ENCODE measurements around the gene SMIM43. TPM values are rescaled to one million over a fixed set of nuclear protein-coding genes. Genes with fewer than 3 reads are reported as not detected.
A peak's percentile ranks its signal among the peaks of the same experiment; 100 is the strongest.
"Not testable (repeated sequence)": the region's sequence is repeated elsewhere in the genome, so short reads cannot be mapped to it uniquely, and the experiment has no call there.

Gene SMIM43
- total RNA-seq, 2 experiments from 2014 or later = not detected

DNA sequence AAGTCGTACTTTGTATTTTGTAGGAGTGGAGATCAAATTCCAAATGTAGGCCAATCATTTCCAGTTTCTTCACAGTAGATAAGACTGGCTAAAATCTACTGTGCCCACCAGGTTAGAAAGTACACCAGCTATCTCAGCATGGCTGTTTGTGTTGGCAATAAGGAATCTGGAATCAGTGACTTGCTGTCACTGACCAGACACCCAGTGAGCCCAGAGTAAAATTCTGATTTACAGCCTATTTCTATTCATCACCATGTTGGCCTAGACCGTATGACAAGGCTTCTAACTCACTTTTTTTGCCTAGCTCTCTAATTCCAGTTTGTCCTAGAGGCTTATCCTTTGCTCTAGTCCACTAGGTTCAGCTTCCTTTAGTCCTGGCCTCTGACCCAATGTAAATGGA, 25.4 kb downstream of the SMIM43 start:
- no peak for DNase-seq
- POLR2A ChIA-PET = no interaction called here

DNA sequence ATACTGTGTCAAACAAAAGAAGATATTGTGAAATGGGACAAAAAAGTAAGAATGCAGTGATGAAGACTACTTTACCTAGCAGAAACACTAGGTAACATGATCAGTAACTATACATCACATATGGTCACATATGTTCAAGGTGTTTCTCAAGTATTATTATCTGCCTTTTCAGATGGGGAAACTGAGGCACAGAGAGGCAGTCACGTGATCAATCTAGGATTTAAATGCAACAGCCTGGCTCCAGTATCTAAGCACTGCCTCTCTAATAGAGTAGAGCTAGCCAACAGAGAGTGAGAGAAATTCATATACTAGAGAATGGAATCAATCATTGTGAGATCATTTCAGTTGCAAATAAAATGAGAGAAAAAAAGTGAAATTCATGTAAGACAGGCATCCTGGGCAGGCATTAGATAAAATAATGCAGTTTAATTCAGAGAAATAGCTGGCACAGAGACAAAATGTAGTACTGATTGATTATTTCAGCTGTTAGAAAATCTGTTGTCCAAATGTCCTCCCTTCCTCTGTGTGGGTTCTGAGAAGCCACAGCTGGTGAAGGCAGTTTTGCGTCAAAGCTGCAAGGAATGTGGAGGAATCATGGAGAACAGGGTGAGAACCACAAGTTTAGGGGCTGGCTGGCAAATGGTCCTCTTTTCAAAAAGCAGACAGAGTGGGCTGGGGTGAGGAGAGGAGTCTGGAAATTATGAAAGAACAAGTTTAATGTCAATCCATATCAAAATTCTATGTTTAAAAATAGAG, 26.0 kb downstream of the SMIM43 start:
- Mint-ChIP-seq H3K4me3 (no peak overlapping the region), H3K4me1 (no peaks in the 10 kb centered on the region), H3K27me3 (peaks cover 15% of the 10 kb centered on the region), H3K9me3 (no peaks in the 10 kb centered on the region), H3K36me3 (no peaks in the 10 kb centered on the region), H3K27ac (no peak overlapping the region)
- ATAC-seq (ENCODE audit: low read depth) (no peak), DNase-seq (no peak)
- POLR2A ChIA-PET = no interaction called here

More for the DNA sequence above, 25.4 kb downstream of the SMIM43 start:
- Mint-ChIP-seq H3K27me3 (peaks cover 15% of the 10 kb centered on the region), H3K4me1 (no peaks in the 10 kb centered on the region), H3K9me3 (no peaks in the 10 kb centered on the region), H3K4me3 (no peak overlapping the region), H3K27ac (no peak overlapping the region), H3K36me3 (no peaks in the 10 kb centered on the region)
- ATAC-seq (ENCODE audit: low read depth) = no peak

DNA sequence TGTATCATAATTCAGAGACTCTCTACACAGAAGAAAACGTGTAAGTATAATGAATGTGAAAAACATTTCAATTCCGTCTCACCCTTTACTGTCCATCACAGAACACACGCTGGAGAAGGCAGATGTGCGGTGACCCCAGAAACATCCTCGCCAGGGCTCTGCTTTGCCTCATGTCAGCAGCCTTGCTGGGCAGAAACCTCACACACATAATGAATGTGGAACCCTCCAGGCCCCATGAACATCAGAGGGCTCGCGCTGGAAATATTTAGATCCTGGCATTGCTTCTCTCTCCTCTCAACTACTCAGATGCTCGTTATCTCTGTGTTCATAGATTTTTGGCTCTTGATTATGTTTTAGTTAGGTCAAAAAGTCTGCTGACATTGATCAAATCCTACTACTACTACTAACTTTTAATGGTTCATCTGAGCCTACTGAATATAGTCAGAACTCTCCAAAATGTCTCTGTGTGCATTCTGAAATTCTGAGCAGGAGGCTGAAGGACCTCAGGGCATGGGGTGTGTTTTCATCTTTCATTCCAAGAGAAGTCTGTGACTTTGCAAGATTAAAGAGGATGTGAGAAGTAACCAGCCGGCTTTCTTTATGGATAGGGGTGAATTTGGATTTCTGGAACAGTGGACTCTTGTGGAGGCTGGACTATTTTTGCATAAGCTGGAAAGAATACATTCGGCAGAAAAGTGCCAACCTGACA, 27.0 kb downstream of the SMIM43 start:
- POLR2A ChIA-PET = no interaction called here
- no peak overlapping the region for H3K4me3 Mint-ChIP-seq
- ATAC-seq (ENCODE audit: low read depth) (no peak), DNase-seq (no peak)
- no peaks in the 10 kb centered on the region for H3K9me3 Mint-ChIP-seq
- H3K27ac Mint-ChIP-seq = no peak overlapping the region
- no peaks in the 10 kb centered on the region for H3K36me3 Mint-ChIP-seq
- H3K4me1 Mint-ChIP-seq = no peaks in the 10 kb centered on the region
- peaks cover 15% of the 10 kb centered on the region for H3K27me3 Mint-ChIP-seq

DNA sequence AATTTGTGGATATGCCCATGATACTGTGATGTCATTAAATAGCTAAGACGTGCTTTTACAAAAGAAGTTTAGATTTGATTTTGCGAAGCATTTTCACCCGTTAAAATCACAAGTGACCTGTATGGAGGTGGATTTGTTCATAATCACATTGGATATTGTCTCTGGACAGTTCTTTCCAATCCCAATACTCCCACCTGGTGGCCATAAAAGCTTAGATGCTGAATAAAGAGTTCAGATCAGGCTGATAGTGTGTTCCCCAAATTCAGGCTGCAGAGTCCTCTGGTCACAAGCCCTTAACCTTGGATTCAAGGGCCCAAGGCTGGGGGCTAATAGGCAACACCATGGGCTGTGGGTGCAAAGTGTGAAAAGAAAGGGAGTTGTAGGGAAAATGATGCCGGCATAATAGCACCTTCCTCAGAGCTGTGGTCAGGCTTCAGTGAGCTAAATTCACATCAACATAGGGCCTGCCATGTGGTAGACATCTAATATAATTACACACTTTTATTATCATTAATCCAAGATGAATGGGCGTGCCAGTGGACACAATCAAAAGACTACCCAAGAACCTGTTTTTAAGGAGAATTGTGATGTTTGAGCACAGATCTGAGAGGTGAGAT, 28.1 kb downstream of the SMIM43 start:
- Mint-ChIP-seq H3K36me3 (no peaks in the 10 kb centered on the region), H3K9me3 (no peaks in the 10 kb centered on the region), H3K27ac (no peak overlapping the region), H3K4me3 (no peak overlapping the region), H3K4me1 (no peaks in the 10 kb centered on the region), H3K27me3 (peaks cover 10% of the 10 kb centered on the region)
- POLR2A ChIA-PET = no interaction called here
- no peak for DNase-seq
- ATAC-seq (ENCODE audit: low read depth) = no peak

DNA sequence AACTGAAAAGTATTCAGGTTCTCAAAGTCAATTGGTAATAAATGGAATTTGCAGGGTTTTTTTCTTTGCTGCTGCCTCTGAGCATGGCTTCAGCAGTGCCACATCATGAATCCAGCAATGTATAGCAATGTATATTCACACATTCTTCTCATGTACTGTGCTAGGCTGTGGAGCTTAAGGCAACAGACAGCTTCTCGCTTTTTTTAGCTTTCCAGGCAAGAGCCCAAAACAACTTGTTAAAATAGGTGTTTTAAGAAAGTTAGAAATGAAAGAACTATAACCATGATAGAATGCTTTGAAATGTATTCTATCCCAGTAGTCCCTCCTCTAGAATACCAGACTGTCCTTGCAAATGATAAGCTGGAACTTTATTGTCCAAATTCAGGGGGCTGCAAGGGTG, 30.4 kb downstream of the SMIM43 start:
- no peaks in the 10 kb centered on the region for H3K9me3 Mint-ChIP-seq
- H3K4me3 Mint-ChIP-seq = no peak overlapping the region
- DNase-seq (no peak), ATAC-seq (ENCODE audit: low read depth) (no peak)
- H3K36me3 Mint-ChIP-seq = no peaks in the 10 kb centered on the region
- no peaks in the 10 kb centered on the region for H3K4me1 Mint-ChIP-seq
- H3K27me3 Mint-ChIP-seq = peaks cover 7% of the 10 kb centered on the region
- H3K27ac Mint-ChIP-seq = no peak overlapping the region
- POLR2A ChIA-PET = interaction anchor here (0.6 kb wide), 1 partner anchor 102 kb away, joined by 6 read pairs; no protein-coding TSS in a partner anchor

DNA sequence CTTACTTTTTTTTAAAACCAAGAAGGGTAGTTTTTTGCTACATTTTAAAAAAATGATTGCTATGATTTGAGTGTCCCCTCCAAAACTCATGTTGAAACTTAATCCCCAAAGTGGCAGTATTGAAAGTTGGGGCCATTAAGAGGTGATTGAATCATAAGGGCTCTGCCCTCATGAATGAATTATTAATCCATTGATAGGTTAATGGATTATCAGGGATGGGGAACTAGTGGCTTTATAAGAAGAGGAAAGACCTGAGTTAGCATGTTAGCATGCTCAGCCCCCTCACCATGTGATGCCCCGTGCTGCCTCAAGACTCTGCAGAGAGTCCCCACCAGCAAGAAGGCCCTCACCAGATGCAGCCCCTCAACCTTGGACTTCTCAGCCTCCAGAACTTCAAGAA, 31.0 kb downstream of the SMIM43 start:
- H3K27ac Mint-ChIP-seq = no peak overlapping the region
- POLR2A ChIA-PET = no interaction called here
- H3K4me1 Mint-ChIP-seq = no peaks in the 10 kb centered on the region
- H3K27me3 Mint-ChIP-seq = peaks cover 7% of the 10 kb centered on the region
- H3K9me3 Mint-ChIP-seq = no peaks in the 10 kb centered on the region
- no peak overlapping the region for H3K4me3 Mint-ChIP-seq
- ATAC-seq (ENCODE audit: low read depth) (no peak), DNase-seq (no peak)
- no peaks in the 10 kb centered on the region for H3K36me3 Mint-ChIP-seq

DNA sequence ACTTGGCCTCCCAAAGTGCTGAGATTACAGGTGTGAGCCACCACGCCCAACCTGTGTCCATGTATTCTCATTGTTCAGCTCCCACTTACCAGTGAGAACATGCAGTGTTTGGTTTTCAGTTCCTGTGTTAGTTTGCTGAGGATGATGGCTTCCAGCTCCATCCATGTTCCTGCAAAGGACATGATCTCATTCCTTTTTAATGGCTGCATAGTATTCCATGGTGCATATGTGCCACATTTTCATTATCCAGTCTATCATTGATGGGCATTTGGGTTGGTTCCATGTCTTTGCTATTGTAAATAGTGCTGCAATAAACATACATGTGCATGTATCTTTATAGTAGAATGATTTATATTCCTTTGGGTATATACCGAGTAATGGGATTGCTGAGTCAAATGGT, 35.2 kb downstream of the SMIM43 start:
- H3K9me3 Mint-ChIP-seq; H3K36me3 Mint-ChIP-seq; H3K4me1 Mint-ChIP-seq; POLR2A ChIA-PET; H3K27me3 Mint-ChIP-seq; DNase-seq; H3K4me3 Mint-ChIP-seq; H3K27ac Mint-ChIP-seq; ATAC-seq (ENCODE audit: low read depth): not testable (repeated sequence)

DNA sequence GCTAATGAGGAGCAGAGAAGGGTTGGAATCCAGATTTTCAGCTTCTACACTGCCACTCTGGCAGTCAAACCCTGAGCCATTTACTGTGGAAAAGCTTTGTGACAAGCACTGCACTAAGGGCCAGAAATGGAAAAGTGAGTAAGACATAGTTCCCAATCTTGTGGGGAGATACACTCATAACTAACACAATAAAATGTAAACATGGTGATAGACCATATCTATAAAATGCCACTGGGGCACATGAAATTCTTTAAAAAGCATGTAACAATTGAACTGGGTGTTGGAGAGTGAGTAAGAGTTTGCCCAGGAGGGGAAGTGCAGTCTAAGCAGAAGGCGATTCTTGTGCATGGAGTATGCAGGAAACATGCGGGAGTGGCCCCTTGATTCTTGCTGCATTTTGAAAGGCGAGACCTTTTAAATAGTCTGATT, 36.2 kb downstream of the SMIM43 start:
- Mint-ChIP-seq H3K4me3 (no peak overlapping the region), H3K36me3 (no peaks in the 10 kb centered on the region), H3K27me3 (no peaks in the 10 kb centered on the region), H3K4me1 (no peaks in the 10 kb centered on the region), H3K9me3 (no peaks in the 10 kb centered on the region), H3K27ac (no peak overlapping the region)
- ATAC-seq (ENCODE audit: low read depth) (no peak), DNase-seq (no peak)
- POLR2A ChIA-PET = no interaction called here

DNA sequence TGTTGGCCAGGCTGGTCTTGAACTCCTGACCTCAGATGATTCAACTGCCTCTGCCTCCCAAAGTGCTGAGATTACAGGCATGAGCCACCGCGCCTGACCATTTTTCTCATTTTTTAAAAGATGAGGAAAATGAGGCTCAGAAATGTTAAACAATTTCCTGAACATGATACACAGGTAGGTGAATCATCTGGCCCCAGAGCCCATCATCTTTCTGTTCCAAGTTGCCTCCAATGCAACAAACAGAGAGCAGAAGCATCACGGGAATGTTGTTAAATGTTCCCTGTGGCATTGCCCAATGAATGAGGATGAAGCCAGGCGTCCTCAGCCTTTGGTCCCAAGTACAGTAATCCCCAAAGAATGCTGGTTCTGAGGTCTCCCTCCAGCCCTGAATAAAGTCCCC, 36.9 kb downstream of the SMIM43 start:
- no peaks in the 10 kb centered on the region for H3K9me3 Mint-ChIP-seq
- H3K4me3 Mint-ChIP-seq = no peak overlapping the region
- H3K27ac Mint-ChIP-seq = no peak overlapping the region
- H3K36me3 Mint-ChIP-seq = no peaks in the 10 kb centered on the region
- no peaks in the 10 kb centered on the region for H3K27me3 Mint-ChIP-seq
- ATAC-seq (ENCODE audit: low read depth) (no peak), DNase-seq (no peak)
- H3K4me1 Mint-ChIP-seq = no peaks in the 10 kb centered on the region
- POLR2A ChIA-PET = no interaction called here

DNA sequence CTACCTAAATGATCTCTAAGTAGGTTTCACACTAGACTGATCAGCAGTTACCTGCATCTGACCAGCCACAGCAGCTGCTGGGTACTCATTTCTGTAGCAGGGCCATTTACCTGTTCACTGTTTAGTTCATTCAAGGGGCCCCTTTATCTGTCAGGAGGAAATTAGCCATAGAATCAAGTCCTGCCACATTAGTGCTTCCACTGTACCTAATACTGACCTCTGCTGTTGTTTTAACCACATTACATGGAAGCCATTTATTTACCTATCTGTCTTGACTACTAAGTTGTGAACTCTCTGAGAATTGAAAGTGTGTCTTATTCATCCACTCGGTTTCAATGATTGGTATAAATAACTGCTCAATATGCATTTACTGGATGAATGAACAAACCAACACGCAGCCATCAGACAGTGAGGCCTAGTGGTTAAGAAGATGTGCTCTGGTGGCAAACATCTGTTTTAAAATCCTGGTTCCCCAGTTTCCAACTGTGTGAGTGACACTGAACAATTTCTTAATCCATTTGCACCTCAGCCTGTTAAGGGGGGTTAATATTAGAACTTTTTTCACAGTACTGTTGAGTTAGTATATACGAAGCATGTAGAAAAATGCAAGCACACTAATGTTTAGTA, 38.2 kb downstream of the SMIM43 start:
- POLR2A ChIA-PET = no interaction called here
- Mint-ChIP-seq H3K4me3 (no peak overlapping the region), H3K4me1 (no peaks in the 10 kb centered on the region), H3K9me3 (no peaks in the 10 kb centered on the region), H3K27ac (no peak overlapping the region), H3K27me3 (peaks cover 3% of the 10 kb centered on the region), H3K36me3 (no peaks in the 10 kb centered on the region)
- ATAC-seq (ENCODE audit: low read depth) (peak; percentile 78), DNase-seq (no peak)

DNA sequence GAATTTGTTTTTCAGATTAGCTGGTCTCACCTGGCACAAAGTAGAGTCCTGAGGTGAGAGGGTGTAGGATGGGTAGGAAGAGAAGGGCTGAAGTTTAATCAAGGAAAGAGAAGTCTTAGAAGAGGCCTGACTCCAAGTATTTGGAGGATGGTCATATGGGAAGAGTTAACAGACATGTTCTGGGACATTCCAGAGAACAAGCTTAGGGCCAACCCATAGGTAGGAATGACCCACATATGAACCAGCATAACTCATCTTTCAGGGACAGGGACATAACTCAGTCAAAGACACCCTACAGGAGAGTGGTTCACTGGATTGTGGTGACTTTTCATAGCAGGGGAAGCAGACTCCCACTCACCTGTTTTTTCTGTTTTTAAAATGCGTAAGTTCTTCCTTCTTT, 40.3 kb downstream of the SMIM43 start:
- H3K27ac Mint-ChIP-seq = no peak overlapping the region
- no peaks in the 10 kb centered on the region for H3K9me3 Mint-ChIP-seq
- no peaks in the 10 kb centered on the region for H3K36me3 Mint-ChIP-seq
- H3K4me3 Mint-ChIP-seq = no peak overlapping the region
- no peak for ATAC-seq (ENCODE audit: low read depth)
- POLR2A ChIA-PET = no interaction called here
- no peak for DNase-seq
- no peaks in the 10 kb centered on the region for H3K4me1 Mint-ChIP-seq
- peaks cover 3% of the 10 kb centered on the region for H3K27me3 Mint-ChIP-seq

DNA sequence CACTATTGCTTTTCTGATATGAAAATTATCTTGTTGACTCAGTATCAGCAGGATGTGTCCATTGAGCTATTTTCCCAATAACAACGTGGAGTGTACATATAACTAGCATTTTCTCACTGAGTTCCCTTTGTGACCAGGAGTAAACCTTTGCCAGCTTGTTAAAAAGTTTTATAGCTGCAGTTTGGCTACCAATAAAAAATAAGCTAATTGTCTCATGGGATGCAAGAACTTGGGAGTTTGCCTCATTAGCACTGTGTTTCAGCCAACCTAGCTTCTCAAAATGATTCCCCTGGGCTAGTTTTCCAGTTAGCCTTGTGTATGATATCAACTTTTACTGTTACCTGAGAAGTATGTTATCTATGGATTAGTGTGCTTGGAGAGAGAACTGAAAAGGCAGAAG, 43.3 kb downstream of the SMIM43 start:
- Mint-ChIP-seq H3K36me3 (no peaks in the 10 kb centered on the region), H3K9me3 (no peaks in the 10 kb centered on the region), H3K4me3 (no peak overlapping the region), H3K27ac (no peak overlapping the region), H3K27me3 (peaks cover 6% of the 10 kb centered on the region), H3K4me1 (no peaks in the 10 kb centered on the region)
- DNase-seq (no peak), ATAC-seq (ENCODE audit: low read depth) (no peak)
- POLR2A ChIA-PET = no interaction called here

DNA sequence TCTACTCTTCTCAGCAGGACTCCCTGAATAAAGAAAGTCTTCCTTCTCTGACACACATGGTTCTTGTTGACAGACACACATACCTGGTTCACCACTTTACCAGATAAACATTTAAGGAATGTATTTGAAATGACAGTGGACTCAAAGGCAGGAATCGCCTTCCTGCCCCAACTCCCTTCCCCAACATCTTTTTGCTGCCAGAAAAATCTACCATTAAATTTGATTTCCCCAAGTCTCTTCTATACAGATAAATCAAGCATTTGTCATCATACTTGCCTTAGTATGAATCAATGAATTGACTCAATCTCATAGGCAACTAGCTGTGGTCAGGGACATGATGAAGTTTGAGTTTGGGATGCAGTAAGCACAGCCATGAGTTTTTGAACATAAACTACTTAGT, 44.9 kb downstream of the SMIM43 start:
- peaks cover 13% of the 10 kb centered on the region for H3K27me3 Mint-ChIP-seq
- POLR2A ChIA-PET = no interaction called here
- no peak overlapping the region for H3K27ac Mint-ChIP-seq
- H3K4me3 Mint-ChIP-seq = no peak overlapping the region
- no peaks in the 10 kb centered on the region for H3K9me3 Mint-ChIP-seq
- ATAC-seq (ENCODE audit: low read depth) (no peak), DNase-seq (no peak)
- no peaks in the 10 kb centered on the region for H3K36me3 Mint-ChIP-seq
- no peaks in the 10 kb centered on the region for H3K4me1 Mint-ChIP-seq

Measured in activated naive CD8-positive, alpha-beta T cell treated with anti-CD3 and anti-CD28 coated beads, Interleukin-2, amount 10 ng/mL, durations not matched to agents 7 days and 5 days (primary cell).